ENCODE results near the gene GPC5. TPM values are rescaled to one million over a fixed set of nuclear protein-coding genes. Genes with fewer than 3 reads are reported as not detected.

GPC5 gene
- total RNA-seq, 1 experiment from 2014 or later = 0.15 TPM

- no peaks in the 10 kb centered on the region for H3K36me3 Mint-ChIP-seq (ENCODE audit: insufficient read depth in 1 of 3, low read depth in 3 of 3)
- H3K27ac Mint-ChIP-seq = no peak overlapping the region
- H3K27me3 Mint-ChIP-seq (ENCODE audit: low read depth) = no peaks in the 10 kb centered on the region
- no peak overlapping the region for H3K27ac ChIP-seq (ENCODE audit: insufficient read length, low read depth, low read length)
- H2BK15ac ChIP-seq (ENCODE audit: low read depth, low read length) = no peak overlapping the region
- H4K91ac ChIP-seq (ENCODE audit: insufficient read length, low read depth, low read length) = no peak overlapping the region
- H3K23me2 ChIP-seq (ENCODE audit: insufficient read length, low read depth, low read length, poor library complexity, severe bottlenecking) = no peaks in the 10 kb centered on the region
- H3K56ac ChIP-seq (ENCODE audit: insufficient read length, low read depth, low read length) = no peak overlapping the region
- no peak overlapping the region for H2BK12ac ChIP-seq (ENCODE audit: insufficient read length, low read depth, low read length)
- no peak overlapping the region for H2AK5ac ChIP-seq (ENCODE audit: insufficient read length, low read length)
- H3K9ac ChIP-seq (ENCODE audit: extremely low read depth, insufficient read length, low read length) = no peak overlapping the region
- no peak overlapping the region for H2AFZ ChIP-seq (ENCODE audit: low read length)
- no peaks in the 10 kb centered on the region for H3K27me3 ChIP-seq (ENCODE audit: insufficient read depth, low read length)
- H3T11ph ChIP-seq (ENCODE audit: low read length) = no peak overlapping the region
- no peak overlapping the region for H2BK20ac ChIP-seq (ENCODE audit: low read depth, low read length, poor library complexity, severe bottlenecking)
- H4K8ac ChIP-seq (replicated peaks; ENCODE audit: insufficient read length, low read depth, low read length) = no peak overlapping the region
- no CpG with 5 or more reads among the region's 2 CpGs for WGBS (ENCODE audit: extremely low coverage, insufficient read length, low lambda C conversion rate)
- no peak for DNase-seq
- H2BK120ac ChIP-seq (ENCODE audit: low read depth, low read length, poor library complexity, severe bottlenecking) = no peak overlapping the region
- no peak overlapping the region for H3K4me2 ChIP-seq (ENCODE audit: insufficient read depth, insufficient read length, low read length)
- H3K4me1 Mint-ChIP-seq = no peaks in the 10 kb centered on the region
- H4K20me1 ChIP-seq (ENCODE audit: control insufficient read depth, insufficient read depth, insufficient read length) = no peaks in the 10 kb centered on the region
- no peak overlapping the region for H2BK5ac ChIP-seq (ENCODE audit: insufficient read length, low read length)
- H3K4me1 ChIP-seq (ENCODE audit: insufficient read depth, low read length) = no peaks in the 10 kb centered on the region
- H3K14ac ChIP-seq (ENCODE audit: insufficient read depth, low read length) = no peak overlapping the region
- H3K9me3 ChIP-seq (ENCODE audit: control insufficient read depth, low read depth, low read length) = no peaks in the 10 kb centered on the region
- H4K5ac ChIP-seq (ENCODE audit: insufficient read length, low read depth, low read length) = no peak overlapping the region
- no peaks in the 10 kb centered on the region for H3K79me1 ChIP-seq (ENCODE audit: insufficient read depth, low read depth, low read length, poor library complexity, severe bottlenecking)
- TF ChIP-seq, protein P1, sequence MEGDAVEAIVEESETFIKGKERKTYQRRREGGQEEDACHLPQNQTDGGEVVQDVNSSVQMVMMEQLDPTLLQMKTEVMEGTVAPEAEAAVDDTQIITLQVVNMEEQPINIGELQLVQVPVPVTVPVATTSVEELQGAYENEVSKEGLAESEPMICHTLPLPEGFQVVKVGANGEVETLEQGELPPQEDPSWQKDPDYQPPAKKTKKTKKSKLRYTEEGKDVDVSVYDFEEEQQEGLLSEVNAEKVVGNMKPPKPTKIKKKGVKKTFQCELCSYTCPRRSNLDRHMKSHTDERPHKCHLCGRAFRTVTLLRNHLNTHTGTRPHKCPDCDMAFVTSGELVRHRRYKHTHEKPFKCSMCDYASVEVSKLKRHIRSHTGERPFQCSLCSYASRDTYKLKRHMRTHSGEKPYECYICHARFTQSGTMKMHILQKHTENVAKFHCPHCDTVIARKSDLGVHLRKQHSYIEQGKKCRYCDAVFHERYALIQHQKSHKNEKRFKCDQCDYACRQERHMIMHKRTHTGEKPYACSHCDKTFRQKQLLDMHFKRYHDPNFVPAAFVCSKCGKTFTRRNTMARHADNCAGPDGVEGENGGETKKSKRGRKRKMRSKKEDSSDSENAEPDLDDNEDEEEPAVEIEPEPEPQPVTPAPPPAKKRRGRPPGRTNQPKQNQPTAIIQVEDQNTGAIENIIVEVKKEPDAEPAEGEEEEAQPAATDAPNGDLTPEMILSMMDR (conservative IDR thresholded peaks at IDR 0.05) = no peak
- H3K79me2 ChIP-seq (ENCODE audit: insufficient read depth, low read length) = no peaks in the 10 kb centered on the region
- H3K18ac ChIP-seq (ENCODE audit: insufficient read length, low read depth, low read length) = no peak overlapping the region
- H3K9me3 Mint-ChIP-seq = no peaks in the 10 kb centered on the region
- no peak overlapping the region for H3K23ac ChIP-seq (ENCODE audit: insufficient read length, low read depth, low read length)
- no peak overlapping the region for H3K4me3 Mint-ChIP-seq
- no peak overlapping the region for H3K4ac ChIP-seq (ENCODE audit: low read depth, low read length)
These were observed 1271.7 kb downstream of the GPC5 start for GRCh38 chr13:92670096-92670495.

Measured in H9 (cell line).